NCI-H1092 (cell line): ENCODE results near the gene OGDHL.
"Not testable (repeated sequence)": the region's sequence is repeated elsewhere in the genome, so short reads cannot be mapped to it uniquely, and the experiment has no call there.

Source experiments
- DNase-seq: peaks from one replicate; lab custom pipeline; 2025; lab: John Stamatoyannopoulos, UW

OGDHL gene

DNA sequence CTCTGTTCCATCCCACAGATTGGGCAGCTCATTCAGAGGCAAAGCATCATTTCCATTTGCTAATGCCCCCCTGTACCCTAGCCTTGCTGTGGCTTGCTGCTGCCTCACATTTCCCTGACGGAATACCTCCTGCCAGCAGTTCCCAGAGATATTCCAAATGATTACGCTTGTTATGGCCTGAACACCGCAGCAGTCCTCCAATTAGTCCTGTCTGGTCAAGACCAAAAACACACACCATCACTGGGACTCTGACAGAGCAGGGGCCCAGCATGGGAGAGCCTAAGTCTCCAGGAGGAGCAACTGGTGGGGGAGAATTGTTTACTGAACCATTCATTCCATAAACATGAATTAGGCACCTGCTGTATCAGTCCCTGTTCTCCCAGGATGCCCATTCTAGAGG lies 6.1 kb downstream of the OGDHL start:
- no peak for DNase-seq

DNA sequence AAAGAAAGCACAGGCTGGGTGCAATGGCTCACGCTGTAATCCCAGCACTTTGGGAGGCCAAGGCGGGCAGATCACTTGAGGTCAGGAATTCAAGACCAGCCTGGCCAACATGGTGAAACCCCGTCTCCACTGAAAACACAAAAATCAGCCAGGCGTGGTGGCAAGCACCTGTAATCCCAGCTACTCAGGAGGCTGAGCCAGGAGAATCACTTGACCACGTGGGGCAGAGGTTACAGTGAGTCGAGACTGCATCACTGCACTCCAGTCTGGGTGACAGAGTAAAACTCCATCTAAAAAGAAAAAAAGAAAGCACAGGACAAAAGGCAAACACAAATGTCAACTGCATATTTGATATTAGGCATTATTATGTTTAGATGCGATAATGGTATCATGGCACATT lies 7.2 kb downstream of the OGDHL start:
- DNase-seq, result not testable (repeated sequence)

DNA sequence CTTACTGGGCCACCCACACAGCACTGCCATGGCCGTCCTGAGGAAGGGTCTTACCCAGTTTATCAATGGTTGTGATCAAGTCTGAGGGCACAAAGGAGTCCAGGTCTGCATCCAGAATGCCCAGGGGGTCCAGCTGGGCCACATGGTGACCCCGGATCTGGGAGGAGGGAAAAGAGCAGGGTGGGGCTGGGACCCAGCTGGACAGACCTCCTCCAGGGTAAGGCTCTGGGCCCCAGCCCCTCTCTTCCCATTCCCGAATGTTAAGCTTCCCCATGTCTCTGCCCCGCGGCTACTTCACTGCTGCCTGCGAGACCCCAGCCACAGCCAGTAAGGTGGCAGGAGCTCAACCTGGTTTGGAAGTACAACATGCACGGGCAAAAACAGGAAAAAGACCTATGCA lies 9.5 kb downstream of the OGDHL start:
- no peak for DNase-seq

DNA sequence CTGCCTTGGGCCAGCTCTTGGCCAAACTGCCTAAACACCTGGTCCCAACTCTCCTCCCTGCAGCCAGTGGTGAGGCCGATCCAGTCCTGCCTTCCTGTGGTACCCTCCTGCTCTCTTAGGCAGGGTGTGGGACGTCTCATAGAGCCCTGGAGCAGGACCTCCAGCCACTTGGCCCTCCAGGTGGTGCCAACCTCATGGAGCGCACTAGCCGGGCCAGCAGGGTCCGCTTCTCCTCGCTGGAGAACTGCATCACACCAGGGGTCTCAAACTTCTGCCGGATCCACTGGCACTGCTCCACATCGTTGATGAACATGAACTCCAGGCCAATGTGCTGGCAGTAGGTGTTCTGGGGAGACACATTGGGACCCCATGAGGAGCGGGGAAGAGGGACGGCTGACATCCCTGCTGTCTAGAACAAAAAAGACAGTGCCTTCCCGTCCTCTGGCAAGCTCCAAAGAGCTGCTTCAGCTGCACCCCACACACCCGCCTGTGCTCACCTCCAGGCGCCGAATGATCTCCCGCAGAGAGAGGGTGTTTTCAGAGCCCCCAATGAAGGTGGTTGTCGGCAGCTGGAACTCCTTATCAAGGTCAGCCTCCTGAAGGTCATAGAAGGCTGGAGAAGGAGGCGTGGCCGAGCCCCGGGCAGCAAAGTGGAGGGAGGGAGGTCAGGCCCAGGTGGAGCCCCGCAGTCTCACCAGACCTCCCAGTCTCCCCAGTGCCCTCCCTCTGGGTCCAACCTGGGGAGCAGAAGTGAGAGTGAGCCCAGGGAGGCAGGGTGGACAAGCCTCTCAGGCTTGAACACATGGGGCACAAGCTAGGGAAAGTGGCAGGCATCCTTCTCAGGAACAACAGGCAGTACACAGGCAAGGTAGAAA lies 10.2 kb downstream of the OGDHL start:
- DNase-seq, result no peak

DNA sequence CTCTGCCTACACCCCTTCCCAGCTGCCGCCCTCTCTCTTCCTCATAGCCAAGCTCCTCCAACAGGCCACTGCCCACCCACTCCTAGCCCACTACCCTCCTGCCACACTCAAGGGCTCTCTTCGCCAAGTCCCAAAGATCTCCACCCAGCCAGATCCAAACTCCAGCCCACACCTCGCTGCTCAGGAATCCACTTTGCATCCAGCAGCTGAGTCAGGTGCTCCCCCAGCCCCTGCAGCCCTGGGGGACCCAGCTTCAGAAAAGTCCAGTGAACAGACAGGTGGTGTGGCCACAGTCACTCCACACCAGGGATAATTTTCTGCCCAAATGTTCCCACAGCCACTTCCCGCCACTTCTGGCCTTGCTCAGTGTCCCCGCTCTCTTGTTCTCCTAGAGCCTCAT lies 10.9 kb downstream of the OGDHL start:
- DNase-seq, result no peak

DNA sequence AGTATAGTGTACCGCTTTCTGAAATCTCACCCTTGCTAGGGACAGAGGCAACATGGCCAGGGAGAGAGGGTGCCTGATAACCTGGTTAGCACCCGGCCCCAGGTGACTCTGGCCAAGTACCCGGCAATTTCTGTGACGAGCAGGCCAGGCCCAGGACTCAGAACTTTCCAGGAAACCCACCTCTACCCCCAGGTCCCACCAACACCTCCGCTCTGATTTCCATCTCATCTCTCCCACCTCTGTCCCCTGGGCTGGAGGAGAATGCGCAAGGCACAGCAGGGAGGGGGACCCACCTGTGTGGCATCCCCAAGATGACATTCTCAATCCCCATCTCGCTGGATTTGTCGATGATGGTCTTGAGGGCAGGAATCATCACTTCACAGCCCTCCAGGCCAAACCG lies 11.6 kb downstream of the OGDHL start:
- DNase-seq, result no peak

DNA sequence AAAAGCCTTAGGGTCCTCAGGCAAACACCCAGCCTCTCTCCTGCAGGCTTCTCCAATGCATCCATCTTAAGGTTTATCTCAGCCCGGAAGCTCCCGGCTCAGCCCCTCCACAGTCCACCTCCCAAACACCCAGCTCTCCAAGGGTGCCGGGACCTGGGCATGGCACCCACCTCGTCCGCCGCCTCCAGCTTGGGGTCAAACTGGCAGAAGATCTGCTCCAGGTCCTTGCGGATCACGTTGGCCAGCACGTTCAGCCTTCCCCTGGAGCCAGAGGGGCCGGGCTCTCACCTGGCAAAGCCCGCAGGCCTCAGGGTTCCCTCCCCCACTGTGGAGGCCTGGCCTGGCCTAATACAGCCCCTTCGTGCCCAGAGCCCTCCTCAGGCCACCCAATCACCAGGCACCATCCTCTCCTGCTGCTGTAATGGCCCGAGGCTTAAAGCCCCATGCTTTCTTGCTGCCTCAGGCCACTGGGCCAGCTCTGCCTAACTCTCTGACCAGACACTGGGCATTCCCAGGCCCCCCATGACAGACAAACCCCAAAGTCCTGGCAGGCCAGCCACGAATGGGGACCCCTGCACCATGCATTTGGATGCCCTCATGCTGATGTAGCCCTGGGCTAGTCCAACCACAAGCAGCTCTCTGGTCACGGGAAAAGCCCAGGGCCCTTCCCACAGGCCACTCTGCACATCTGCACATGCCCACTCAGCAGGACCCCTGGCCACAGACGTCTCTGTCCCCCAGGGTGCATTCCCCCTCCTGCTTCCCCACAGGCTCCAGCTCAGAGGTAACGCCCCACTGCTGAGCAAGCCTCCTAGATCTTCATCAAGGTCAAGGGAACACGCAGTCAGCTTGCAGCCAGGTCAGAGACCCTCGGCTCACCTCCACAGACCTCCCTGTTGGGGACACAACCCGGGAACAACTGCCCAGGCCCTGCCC lies 12.3 kb downstream of the OGDHL start:
- no peak for DNase-seq

DNA sequence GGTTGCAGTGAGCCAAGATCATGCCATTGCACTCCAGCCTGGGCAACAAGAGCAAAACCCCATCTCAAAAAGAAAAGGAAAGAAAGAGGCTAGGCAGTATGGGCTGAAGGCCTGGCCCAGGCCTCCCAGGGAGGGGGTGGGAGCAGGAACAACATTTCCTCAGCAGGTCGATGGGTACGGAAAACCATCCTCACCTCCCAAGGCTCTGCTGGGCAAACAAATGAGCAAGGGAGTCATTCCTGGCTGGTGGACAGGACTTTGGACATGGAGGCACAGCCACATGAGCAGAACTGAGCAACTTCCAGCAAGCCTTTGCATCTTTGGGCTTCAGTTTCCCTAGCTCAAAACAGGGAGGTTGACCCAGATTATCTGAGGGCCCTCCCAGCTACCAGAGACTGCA lies 13.0 kb downstream of the OGDHL start:
- DNase-seq, result no peak

DNA sequence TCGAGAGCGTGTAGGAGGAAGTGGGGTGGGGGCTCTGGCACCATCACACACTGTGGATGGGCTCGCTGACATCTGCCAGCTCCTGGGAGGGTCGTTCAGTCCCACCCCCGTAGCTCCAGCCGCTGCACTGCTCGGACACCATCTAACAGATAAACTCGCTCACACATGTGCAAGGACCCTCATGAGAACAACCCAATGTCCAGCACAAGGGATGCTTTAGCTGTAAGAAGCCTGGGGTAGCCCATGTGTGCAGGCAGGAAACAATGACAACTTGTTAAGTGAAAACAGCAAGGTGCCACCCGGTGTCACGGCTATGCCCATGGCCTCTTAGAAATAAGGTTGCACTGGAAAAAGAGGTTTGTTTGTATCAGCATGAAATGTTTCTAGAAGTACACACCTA lies 14.1 kb downstream of the OGDHL start:
- no peak for DNase-seq

DNA sequence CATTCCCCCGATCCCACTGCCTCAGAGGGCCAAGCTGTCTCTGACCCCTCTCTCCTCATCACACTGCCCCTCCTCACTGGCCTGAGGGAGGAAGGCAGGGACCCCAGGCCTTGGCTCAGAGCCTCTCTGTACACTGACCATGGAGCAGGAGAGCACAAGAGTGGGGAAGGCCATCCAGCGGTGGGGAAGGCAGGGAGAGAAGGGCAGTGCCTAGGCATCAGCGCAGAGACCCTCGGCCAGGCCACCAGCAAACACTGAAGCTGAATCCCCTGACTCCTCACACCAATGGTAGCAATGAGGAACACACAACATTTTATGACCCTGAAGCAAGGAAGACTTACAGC lies 14.8 kb downstream of the OGDHL start:
- DNase-seq, result no peak

DNA sequence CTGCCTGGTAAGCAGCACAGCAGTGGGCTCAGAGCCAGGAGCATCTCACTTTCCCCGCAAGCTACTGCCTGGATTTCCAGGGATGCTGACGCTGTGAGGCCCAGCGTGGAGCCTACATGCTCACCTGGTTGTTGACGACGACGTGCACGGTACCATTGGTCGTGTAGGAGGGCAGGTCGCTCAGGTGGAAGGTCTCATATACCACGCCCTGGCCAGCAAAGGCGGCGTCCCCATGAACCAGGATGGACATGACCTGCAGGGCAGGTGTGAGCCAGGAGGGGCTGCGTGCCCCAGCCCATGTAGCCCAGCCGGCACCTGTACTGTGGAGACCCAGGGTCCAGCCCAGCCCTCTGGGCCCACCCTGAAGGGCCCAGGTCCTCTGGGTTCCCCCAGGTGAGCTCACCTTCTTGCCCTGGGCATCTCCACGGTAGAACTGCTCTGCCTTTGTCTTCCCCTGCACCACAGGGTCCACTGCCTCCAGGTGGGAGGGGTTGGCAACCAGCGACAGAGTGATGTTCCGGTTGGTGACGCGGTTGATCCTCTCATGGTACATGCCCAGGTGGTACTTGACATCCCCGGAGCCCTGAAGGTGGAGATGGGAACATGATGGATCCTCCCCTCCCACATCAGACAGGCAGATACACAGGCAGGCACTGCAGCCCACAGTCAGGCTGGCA lies 15.4 kb downstream of the OGDHL start:
- no peak for DNase-seq

DNA sequence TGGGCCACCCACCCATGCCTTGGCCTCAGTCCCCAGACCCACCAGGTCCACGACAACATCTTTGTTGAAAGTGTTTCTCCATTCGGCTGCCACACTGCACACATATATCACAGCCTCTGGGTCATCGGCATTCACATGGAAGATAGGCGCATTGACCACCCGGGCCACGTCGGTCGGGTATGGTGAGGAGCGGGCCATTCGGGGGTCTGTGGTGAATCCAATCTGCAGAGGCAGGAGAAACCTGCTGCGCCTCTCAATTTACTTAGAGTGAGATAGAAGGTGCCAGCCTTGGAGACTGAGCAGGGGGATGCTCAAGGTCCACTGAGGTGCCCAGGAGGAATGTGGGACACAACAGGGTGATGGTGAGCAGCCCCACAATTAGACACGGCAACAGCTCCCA lies 16.4 kb downstream of the OGDHL start:
- no peak for DNase-seq

DNA sequence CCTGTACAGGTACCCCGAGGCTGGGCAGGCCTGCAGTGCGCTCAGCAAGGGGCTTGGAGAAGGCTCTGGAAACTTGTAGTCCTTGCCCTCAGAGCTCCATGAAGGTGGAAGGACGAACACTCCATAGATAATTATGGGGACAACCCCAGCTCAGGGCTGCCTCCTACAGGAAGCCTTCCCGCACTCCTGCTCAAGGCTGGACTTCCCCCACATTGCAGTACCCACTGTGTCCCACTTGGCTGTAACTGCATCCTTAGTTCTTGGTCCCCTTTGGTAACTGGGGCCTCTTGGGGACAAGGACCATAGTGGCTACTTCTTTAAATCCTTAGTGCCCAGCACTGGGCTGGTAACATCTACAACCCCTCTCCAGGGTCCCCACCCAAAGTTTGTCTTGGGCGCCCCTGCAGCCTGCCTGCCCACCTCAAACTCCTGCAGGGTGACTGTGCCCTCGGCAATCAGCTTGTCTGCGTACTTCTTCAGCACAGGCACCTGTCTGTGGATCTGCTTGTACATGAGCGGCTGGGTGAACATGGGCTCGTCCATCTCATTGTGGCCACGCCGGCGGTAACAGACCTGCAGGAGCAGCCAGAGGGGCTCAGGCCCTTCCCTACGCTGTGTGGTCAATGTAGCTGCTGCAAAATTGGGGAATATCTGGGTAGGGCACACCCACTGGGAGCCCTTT lies 17.1 kb downstream of the OGDHL start:
- DNase-seq, result no peak

DNA sequence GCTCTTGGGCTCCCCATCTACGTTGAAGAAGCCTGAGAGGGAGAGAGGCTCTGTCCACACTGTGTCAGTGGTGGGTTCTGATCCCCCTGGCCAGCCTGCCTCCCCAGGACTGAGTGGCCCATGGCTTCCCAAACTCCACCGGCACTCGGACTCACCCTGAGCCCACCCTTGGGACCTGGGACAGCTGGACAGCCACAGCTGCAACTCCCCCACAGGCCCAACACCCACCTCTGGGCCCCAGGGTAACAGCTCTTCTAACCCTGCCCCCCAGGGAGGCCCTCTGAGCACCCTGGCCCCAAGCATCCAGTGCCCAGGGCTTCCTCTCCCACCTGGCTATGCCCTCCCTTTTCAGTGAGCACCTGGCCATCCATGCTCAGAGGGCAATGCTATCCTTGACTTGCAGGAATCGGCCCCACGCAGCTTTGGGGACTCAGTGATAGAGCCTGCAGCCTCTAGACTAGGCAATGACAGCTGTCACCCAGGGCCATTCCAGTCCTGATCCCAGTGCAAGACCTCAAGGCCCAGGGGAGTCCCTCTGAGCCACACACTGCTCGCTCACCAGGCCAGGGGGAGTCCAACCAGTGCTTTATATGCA lies 17.9 kb downstream of the OGDHL start:
- no peak for DNase-seq

DNA sequence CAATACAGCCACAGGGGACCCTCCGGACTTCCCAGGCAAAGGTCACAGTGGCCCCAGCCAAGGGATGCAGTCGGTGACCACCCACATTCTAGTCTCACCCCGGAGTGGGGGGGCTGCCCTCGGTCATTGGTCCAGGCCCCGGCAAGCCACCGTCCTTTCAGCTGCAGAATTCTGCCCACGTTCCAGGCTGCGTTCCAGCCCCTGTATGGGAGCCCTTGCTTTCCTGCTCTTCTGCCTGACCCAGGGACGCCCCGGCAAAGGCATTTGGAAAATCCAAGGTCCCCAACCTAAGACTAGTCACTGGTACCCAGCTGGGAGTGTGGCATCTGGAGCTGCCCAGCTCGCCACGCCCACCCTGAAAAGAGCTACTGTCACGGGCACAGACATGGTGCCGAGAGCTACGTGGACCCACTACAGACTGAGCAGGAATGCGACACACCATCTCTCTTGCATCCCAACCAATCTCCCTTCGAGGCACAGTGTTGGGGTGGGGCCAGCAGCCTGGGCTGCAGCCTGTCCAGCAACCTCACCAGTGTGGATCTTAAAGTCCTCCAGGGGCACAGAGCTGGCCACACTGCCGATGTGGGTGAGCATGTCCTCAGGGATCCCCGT lies 18.6 kb downstream of the OGDHL start:
- DNase-seq, result no peak

DNA sequence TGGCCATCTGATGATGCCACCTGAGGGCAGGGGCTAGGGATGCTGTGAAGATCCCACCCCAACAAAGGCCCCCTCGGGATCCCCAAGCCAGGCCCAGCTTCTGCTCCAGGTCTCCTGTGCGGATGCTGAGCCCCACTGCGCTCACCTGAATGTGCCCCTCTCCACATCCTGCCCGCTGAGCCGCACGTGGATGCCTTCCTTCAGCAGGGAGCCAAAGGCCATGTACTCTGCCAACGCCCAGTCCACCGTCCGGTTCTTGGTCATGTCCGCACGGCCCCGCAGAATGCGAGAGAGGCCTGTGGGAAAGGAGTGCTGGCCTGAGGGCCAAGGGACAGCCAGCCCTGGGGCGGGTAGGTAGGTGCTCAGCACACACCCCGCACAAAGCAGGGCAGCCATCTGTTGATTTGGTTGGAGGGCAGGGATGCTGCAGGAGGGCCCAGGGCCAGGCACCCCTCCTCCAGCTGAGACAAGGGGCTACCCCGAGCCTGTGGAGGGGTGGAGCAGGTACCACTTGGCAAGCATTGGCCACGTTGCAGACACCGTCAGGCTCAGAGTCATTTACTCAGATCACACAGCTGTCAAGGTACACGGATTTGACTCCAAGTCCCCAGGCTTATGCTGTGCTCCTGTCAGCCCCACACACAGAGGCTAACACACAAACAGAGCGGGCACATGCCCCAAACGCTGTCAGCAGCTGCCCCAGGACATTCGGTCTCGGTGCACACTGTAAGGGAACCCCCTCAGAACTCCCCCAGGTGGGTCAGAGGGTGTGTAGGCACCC lies 19.2 kb downstream of the OGDHL start:
- DNase-seq, result no peak

DNA sequence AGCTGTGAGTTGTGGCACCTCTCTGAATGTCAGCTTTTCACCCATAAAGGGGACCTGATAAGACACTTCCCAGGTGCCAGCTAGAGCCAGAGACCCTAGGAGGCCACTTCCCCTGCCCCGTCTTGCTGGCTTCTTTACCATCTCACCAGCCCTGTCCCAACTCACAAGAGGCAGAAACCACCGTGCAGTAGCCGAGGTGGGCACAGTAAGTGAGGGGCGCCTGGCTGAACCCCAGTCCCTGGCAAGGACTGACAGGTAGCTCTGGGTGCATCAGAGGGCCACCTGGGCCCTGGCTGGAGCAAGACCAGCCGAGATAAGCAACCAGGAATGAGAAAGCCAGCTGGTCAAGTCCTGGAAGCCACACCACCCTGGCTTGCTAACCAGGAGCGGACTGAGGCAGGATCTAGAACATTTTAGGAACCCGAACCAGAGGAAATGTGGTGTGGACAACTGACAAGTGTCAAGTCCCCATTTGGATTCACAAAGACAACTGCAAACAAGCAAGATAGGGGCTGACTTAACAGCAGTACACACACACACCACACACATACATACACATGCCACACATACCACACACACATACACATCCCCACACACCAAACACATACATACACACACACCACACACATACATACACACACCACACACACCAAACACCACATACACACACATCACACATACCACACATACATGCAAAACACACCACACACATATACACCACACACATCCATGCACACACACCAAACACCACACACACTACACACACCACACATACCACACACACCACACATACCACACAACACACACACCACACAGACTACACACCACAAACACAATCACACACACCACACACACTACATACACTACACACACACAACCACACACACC lies 20.8 kb downstream of the OGDHL start:
- DNase-seq, result no peak

DNA sequence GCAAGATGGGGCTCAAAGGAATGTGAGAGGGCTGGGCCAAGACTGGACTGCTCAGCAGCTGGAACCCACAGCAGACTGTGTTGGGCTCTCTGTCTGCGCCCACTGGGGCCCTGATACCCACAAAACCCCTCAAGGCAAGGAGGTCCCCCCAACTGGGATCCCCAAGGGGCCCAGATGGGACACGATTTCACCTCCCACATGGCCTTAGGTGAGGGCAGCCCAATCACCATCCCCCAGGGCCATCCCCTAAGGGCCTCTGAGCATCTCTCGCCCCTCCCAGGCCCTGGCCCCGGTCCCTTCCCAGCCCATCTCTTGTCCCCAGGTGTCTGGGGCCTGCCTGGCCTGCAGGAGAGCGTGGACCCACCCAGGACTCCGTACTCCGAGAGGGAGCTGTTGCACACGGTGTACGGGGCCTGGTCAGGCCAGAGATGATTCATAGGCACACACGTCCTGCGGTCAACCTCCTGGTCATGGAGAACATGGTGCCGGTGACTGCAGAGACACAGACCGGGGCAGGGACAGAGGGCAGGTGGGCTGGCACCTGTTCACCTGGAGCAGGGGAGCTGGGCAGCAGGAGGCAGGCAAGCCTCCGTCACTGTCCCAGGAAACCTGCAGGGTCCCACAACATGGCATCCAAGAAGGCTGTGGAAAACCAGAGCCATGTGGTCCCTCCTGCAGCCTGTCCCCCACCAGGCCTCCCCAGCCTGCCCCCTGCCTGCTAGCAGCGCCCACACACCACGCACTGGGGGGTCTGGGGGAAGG lies 21.6 kb downstream of the OGDHL start:
- no peak for DNase-seq

DNA sequence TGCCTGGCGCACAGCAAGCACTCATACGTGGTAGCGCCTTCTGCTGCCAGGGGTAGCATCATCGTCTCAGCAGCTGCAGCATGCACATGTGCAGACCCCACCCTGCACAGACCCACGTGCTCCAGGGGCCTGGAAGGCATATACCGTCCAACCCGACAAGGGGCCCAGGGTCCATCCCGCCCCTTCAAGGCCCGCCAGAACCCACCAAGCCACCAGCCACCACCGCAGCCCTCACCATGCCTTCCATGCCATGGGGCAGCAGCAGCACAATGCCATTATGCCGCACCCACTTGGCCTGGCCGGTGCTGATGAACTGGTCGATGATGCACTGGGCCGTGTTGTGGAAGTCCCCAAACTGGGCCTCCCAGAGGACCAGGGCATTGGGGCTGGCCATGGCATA lies 22.7 kb downstream of the OGDHL start:
- DNase-seq, result no peak
